GM12865 (cell line): ENCODE results near the gene ERC2.

ENCODE experiments used
- DNase-seq: peaks from one replicate; pipeline ENCODE4 v3.0.0; 2010; ENCODE audit warnings: low read depth
- H3K4me3 ChIP-seq: 2 replicates; pipeline ENCODE4 v1.5.1; 2011; ENCODE audit warnings: mild to moderate bottlenecking, low read depth, low read length, control low read depth
- TF ChIP-seq, protein P1 (sequence below): IDR thresholded peaks from 2 replicates; pipeline ENCODE4 v1.5.1; 2011; ENCODE audit warnings: low read length, control low read depth, low read depth, inconsistent platforms; ENCODE audit not compliant: insufficient read depth; ENCODE audit errors: missing control alignments

Gene ERC2

DNA sequence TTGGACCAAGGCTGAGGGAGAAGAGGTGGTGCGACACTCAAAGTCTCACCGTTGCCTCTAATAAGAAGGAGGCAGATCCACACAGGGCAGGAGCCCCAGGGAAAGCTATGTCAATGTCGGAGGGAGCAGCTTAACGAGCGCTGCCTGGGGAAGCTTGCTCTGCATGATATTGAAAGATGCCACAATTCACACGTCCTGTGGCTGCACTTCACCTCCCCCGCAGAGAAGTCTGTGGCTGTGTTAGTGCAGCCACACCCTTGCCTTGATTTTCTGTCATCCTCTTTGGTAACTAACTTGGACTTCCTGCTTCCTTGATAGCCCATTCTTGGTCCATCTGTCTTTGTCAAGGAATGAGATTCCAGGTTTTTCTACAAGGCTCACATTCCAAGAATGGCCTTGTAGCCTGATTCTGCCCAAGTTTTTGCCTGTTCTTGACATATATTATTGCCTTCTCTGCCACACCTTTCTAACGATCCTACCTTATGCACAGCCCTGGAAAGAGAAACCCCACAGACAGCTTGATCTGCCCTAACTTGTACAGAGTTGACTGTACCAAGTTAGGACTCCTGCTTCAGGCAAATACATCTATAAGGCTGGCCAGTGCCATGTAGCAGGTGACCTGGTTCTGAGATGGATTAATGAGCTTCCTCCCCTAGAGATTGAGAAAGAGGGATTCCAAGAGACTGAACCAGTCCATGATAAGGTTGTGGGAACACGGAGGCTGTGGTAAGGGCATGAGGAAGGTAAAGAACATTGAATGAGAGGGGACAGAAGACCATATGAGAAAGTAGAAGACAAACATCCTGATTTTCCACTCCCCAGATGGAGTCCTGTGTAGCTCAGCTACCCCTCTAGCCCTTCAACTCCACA is 828.1 kb downstream of the ERC2 start:
- TF ChIP-seq, protein P1, sequence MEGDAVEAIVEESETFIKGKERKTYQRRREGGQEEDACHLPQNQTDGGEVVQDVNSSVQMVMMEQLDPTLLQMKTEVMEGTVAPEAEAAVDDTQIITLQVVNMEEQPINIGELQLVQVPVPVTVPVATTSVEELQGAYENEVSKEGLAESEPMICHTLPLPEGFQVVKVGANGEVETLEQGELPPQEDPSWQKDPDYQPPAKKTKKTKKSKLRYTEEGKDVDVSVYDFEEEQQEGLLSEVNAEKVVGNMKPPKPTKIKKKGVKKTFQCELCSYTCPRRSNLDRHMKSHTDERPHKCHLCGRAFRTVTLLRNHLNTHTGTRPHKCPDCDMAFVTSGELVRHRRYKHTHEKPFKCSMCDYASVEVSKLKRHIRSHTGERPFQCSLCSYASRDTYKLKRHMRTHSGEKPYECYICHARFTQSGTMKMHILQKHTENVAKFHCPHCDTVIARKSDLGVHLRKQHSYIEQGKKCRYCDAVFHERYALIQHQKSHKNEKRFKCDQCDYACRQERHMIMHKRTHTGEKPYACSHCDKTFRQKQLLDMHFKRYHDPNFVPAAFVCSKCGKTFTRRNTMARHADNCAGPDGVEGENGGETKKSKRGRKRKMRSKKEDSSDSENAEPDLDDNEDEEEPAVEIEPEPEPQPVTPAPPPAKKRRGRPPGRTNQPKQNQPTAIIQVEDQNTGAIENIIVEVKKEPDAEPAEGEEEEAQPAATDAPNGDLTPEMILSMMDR, result no peak
- no peak for DNase-seq
- no peak overlapping the region for H3K4me3 ChIP-seq

DNA sequence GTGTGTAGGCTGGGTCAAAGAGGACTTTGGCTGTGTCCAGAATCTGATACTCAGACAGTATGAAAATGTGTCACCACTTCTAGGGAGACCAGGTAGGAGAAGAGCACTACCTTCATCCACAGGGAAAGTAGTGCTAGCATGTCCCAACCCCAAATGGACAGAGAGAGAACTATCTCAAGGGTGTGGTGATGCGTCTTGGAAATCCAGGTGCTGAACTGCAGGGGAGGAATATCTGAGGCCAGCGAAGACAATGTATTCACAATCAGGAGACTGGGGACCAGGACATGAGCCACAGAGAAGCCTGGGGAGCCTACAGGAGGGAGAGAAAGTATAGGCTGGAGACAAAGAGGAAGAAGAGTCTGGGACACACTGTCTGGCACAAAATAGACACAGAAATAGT is 829.1 kb downstream of the ERC2 start:
- no peak for DNase-seq
- TF ChIP-seq, protein P1, result no peak
- no peak overlapping the region for H3K4me3 ChIP-seq

DNA sequence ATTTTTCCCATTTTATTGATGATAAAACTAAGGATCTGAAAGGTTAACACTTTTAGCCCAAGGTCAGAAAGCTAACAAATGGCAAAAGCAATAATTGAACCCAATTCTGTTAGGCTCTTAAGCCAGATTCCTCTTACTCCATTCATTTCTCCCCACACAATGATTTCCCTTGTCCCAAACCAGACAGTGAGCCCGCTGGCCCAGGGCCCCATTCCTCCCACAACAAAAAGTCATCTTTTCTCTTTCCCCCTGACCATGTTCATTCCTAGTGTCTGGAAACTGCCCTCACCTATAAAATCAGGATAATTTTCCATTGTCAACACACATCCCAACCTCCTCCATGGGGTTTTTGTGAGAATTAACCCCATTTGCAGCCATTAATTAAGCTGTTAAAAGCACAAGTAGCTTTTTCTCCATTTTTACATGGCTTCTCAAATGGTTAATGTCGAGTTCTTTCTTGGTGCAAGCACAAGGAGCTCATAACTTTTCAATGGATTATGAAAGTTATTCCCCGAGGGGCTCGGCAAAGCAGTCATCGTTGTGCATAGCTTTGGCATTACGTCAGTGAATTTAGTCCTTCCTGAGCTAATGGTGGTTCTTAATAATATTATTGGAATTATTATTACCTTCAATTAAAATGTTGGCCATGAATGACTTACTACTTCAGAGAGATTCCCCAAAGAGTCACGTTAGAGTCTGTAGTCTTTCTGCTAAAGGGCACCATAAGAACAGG is 830.2 kb downstream of the ERC2 start:
- DNase-seq, result no peak
- TF ChIP-seq, protein P1, result no peak
- no peak overlapping the region for H3K4me3 ChIP-seq

DNA sequence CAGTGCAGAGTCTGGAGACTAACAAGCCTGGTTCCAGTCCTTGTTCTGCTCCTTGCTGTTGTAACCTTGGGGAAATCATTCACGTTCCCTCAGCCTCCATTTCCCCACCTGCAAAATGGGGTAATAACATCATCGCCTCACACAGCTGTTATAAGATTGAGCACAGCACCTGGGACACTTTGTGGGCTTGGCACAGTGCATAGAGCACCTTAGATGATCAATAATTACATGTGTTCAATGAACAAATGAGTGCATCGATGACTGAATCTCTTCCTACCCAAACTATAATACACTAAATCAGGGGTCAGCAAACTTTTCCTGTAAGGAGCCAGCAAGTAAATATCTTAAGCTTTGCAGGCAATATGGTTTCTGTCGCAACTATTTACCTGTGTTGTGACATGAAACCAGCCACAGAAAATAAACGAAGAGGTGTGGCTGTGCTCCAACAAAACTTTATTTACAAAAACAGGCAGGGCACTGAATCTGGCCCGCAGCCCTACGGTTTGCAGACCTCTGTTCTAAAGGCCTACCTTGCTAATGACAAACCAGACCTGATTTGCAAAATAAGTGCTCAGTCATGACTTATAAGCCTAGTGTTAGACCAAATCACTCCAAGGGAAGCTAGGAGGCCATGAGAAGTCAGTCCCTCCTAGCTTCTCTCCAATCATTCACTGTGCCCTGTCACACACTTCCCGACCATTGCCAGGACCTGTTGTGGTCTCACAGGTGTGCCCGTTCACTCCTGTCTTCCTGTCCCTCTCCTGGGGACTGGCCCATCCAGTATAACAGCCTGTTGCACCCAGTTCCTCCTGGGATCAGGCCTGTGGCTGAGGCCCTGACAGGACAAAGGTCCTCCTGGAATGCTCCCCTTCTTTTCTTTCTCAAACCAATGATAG is 831.7 kb downstream of the ERC2 start:
- H3K4me3 ChIP-seq, result no peak overlapping the region
- no peak for DNase-seq
- TF ChIP-seq, protein P1, result no peak

DNA sequence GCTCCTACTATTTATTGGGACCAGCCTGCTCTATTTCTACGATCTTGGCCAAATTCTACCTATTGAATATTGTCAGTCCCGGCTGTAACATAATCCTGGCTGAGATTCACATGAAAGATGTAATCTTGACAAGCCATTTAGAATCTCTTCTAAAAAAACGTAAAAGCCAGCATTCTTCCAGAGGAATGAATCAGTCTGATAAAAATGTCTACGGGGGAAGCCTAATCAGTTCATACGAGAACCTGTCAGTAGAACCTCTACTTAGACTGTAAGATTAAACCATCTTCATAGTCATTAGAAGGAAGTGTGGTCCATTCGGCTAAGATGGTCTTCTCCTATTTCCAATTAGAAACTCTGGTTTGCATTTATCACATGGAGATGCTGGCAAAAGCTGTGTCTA is 833.9 kb downstream of the ERC2 start:
- no peak overlapping the region for H3K4me3 ChIP-seq

DNA sequence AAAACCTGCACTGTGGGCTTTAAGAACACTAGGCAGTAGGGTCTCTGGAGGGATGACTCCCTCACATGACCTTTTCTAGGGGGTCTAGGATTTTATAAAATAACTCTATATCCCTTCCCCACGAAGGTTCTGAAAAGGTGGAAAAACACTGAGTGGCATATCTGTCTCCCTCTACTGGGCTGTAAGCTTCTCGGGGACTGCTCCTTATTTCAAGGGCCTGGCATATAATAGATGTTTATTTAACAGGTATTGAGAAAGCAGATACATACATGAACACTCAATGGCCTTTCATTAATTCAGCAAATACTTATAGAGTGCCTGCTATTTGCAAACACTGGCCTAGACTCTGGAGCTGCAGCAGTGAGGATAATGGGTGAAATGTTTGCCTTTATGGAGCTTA is 834.9 kb downstream of the ERC2 start:
- no peak for DNase-seq
- H3K4me3 ChIP-seq, result no peak overlapping the region
- TF ChIP-seq, protein P1, result no peak

More for the DNA sequence above, 833.9 kb downstream of the ERC2 start:
- TF ChIP-seq, protein P1, result no peak
- DNase-seq, result no peak
